GM12878 (cell line): ENCODE measurements around the gene NTRK3. TPM values are rescaled to one million over a fixed set of nuclear protein-coding genes. Genes with fewer than 3 reads are reported as not detected.

ENCODE experiments used
- ATAC-seq: fragments of 200-7000 bp; cut with Tn5 transposase; 3 replicates; pipeline ENCODE4 v1.9.1; 2020; ENCODE audit warnings: mild to moderate bottlenecking, moderate library complexity
- BruUV-seq: library from RNA; stranded (reverse); fragments of 400-500 nt; replicated peaks from 2 replicates; lab custom pipeline; 2021; lab: Mats Ljungman, UMichigan
- CTCF ChIA-PET: fragments of 300-600 bp; sonication (Branson Sonifier 250); formaldehyde crosslinking; extraction: SDS; loops from one replicate; lab custom pipeline; 2021; ENCODE audit warnings: inconsistent platforms; lab: Yijun Ruan, JAX
- POLR2A ChIA-PET: fragments of 350-600 bp; formaldehyde crosslinking; extraction: SDS; loops from one replicate; lab custom pipeline; 2021; ENCODE audit warnings: inconsistent platforms; lab: Charles Lee
- RAD21 ChIA-PET: fragments of 300-600 bp; sonication (Branson Sonifier 250); formaldehyde crosslinking; loops from one replicate; lab custom pipeline; 2023; ENCODE audit warnings: antibody characterized with exemption; ENCODE audit not compliant: unreplicated experiment; lab: Charles Lee
- SMC1A ChIA-PET: fragments of 300-600 bp; sonication (Branson Sonifier 250); formaldehyde crosslinking; loops from one replicate; lab custom pipeline; 2023; ENCODE audit not compliant: unreplicated experiment, uncharacterized antibody; lab: Charles Lee
- DNase-seq: peaks from one replicate; pipeline ENCODE4 v3.0.0-alpha.2; 2011; ENCODE audit warnings: low read depth, low spot score
- FAIRE-seq: peaks from 3 replicates; lab custom pipeline; 2011; peaks lifted over from hg19 to GRCh38; lab: Jason Lieb, UNC
- H2AFZ ChIP-seq: 2 replicates; pipeline ENCODE4 v1.6.0; 2011; ENCODE audit warnings: low read depth, low read length, control low read depth; ENCODE audit not compliant: control insufficient read depth
- H3K27ac ChIP-seq: 2 replicates; pipeline ENCODE4 v1.5.1; 2011; ENCODE audit warnings: control low read depth; ENCODE audit not compliant: control insufficient read depth, insufficient read depth
- H3K27me3 ChIP-seq, 2 experiments: replicated peaks in 1 of 2; 2 replicates each; pipeline versions ENCODE4 v1.6.0 to v1.6.1; 2011; ENCODE audit warnings: low read length in 1 of 2; ENCODE audit not compliant: control insufficient read depth in 2 of 2, insufficient read depth in 2 of 2
- H3K36me3 ChIP-seq, 2 experiments: 2 replicates each; pipeline ENCODE4 v1.5.1; 2011; ENCODE audit warnings: low read length in 1 of 2; ENCODE audit not compliant: control insufficient read depth in 2 of 2, insufficient read depth in 2 of 2
- H3K4me1 ChIP-seq: 2 replicates; pipeline ENCODE4 v1.6.1; 2011; ENCODE audit warnings: mild to moderate bottlenecking, low read length, moderate library complexity, mixed read lengths; ENCODE audit not compliant: control insufficient read depth, insufficient read depth
- H3K4me2 ChIP-seq: 2 replicates; pipeline ENCODE4 v1.6.0; 2011; ENCODE audit warnings: control low read depth; ENCODE audit not compliant: control insufficient read depth, insufficient read depth
- H3K4me3 ChIP-seq: fragments of 200-600 bp; sonication (generic); 2 replicates; pipeline ENCODE4 v1.5.1; 2016
- H3K79me2 ChIP-seq: 2 replicates; pipeline ENCODE4 v1.6.0; 2011; ENCODE audit warnings: low read length; ENCODE audit not compliant: control insufficient read depth, insufficient read depth
- H3K9ac ChIP-seq: 2 replicates; pipeline ENCODE4 v1.8.0; 2011; ENCODE audit warnings: low read length, control low read depth, mixed read lengths; ENCODE audit not compliant: control insufficient read depth, insufficient read depth
- H3K9me3 ChIP-seq: replicated peaks from 3 replicates; pipeline ENCODE4 v1.5.1; 2011; ENCODE audit warnings: mild to moderate bottlenecking, low read length; ENCODE audit not compliant: control insufficient read depth, insufficient read depth
- H4K20me1 ChIP-seq: 2 replicates; pipeline ENCODE4 v1.6.0; 2011; ENCODE audit not compliant: control insufficient read depth, insufficient read depth
- ASH2L ChIP-seq: fragments of 300-600, 200-600 bp; sonication (generic); IDR thresholded peaks from 2 replicates; pipeline ENCODE4 v1.6.1; 2017; ENCODE audit warnings: low read depth, mild to moderate bottlenecking, borderline replicate concordance
- BRCA1 ChIP-seq: IDR thresholded peaks from 2 replicates; pipeline ENCODE4 v1.6.1; 2011; ENCODE audit warnings: low read depth, low read length, improper control_type of control experiment
- CUX1 ChIP-seq: IDR thresholded peaks from 2 replicates; pipeline ENCODE4 v1.6.1; 2012; ENCODE audit warnings: improper control_type of control experiment, low read depth, low read length; ENCODE audit not compliant: insufficient replicate concordance
- EGR1 ChIP-seq, 2 experiments: IDR thresholded peaks; 1 replicate in 1 of 2; 2 replicates in 1 of 2; pipeline ENCODE4 v1.6.1; 2011 to 2012; ENCODE audit warnings: low read depth in 2 of 2, low read length in 2 of 2, borderline replicate concordance in 1 of 2, mild to moderate bottlenecking in 1 of 2, moderate library complexity in 1 of 2
- HSF1 ChIP-seq: fragments of 150-350 bp; IDR thresholded peaks from 2 replicates; pipeline ENCODE4 v1.6.1; 2014; ENCODE audit warnings: mild to moderate bottlenecking, low read depth, low read length
- MXI1 ChIP-seq: fragments of 150-350 bp; IDR thresholded peaks from 2 replicates; pipeline ENCODE4 v1.6.1; 2011; ENCODE audit warnings: low read depth, mild to moderate bottlenecking, inconsistent platforms, low read length, improper control_type of control experiment
- RB1 ChIP-seq: fragments of 450-650 bp; formaldehyde crosslinking; IDR thresholded peaks from 2 replicates; pipeline ENCODE4 v1.6.1; 2017; ENCODE audit warnings: mild to moderate bottlenecking, borderline replicate concordance
- TCF12 ChIP-seq: IDR thresholded peaks from 2 replicates; pipeline ENCODE4 v1.6.1; 2011; ENCODE audit warnings: low read depth, mild to moderate bottlenecking, low read length
- WGBS: methylation state at CpG from one replicate; pipeline ENCODE4 v1.1.6; 2016; ENCODE audit warnings: low lambda C conversion rate; ENCODE audit not compliant: insufficient replicate concordance, insufficient coverage; ENCODE audit errors: missing lambda C conversion rate; 5-methylcytosine and 5-hydroxymethylcytosine counted together
- in situ Hi-C: fragments of 300-500 bp; cut with MboI; formaldehyde crosslinking; loops from 9 replicates; pipeline ENCODE4 v1.14.3; 2018; ENCODE audit warnings: mixed read lengths
- intact Hi-C: fragments of 100-400 bp; cut with micrococcal nuclease; formaldehyde crosslinking; loops from one replicate; pipeline ENCODE4 v1.14.2; 2022; ENCODE audit not compliant: unreplicated experiment
- polyA plus RNA-seq, 11 experiments: library from polyadenylated mRNA; depleted of rRNA in 4 of 11; unstranded in 6 of 11; stranded (reverse) in 5 of 11; fragments of >200 nt; fragmentation: Nextera tagmentation in 4 of 11; fragmentation: Illumina TruSeq in 1 of 11; extraction: Ambion mirVana in 4 of 11; extraction: Trizol in 1 of 11; gene quantifications; 1 replicate in 1 of 11; 2 replicates in 10 of 11; pipeline versions ENCODE4 v1.2.1 to v1.2.3, GENCODE V29; 2011 to 2016; ENCODE audit warnings: inconsistent platforms in 2 of 11, missing spikeins in 2 of 11, low read depth in 1 of 11
- total RNA-seq, 4 experiments: library from RNA; depleted of rRNA in 3 of 4; stranded (reverse); fragments of >200 nt in 3 of 4; fragmentation: Illumina TruSeq in 1 of 4; extraction: Trizol in 1 of 4; gene quantifications; 2 replicates each; pipeline versions ENCODE4 v1.2.1 to v1.2.3, GENCODE V29; 2013 to 2021

Gene NTRK3
- total and polyA plus RNA-seq, 10 of the 15 experiments (the other 5 are each of a cell fraction or from before 2014, with no cell fraction given), result not detected

- TF ChIP-seq CUX1, result no peak
- TF ChIP-seq TCF12, result no peak
- TF ChIP-seq HSF1, result no peak
Measured at GRCh38 chr15:87910301-87910700, 346.2 kb downstream of the NTRK3 start (continued).

- no peak overlapping the region for H3K9ac ChIP-seq
- 19% methylated on average over 8 of the region's 8 CpGs for WGBS
- H3K79me2 ChIP-seq, result no peaks in the 10 kb centered on the region
- in situ Hi-C loops, result no loop called here
- no peak overlapping the region for H3K4me2 ChIP-seq
- H2AFZ ChIP-seq, result no peak overlapping the region
- SMC1A ChIA-PET, result no interaction called here
- no peaks in the 10 kb centered on the region for H3K36me3 ChIP-seq
- TF ChIP-seq RB1 (no peak), ASH2L (no peak), MXI1 (no peak), EGR1 (IDR thresholded peaks at IDR 0.05; ENCODE audit: borderline replicate concordance in 1 of 2, low read depth in 2 of 2, low read length in 2 of 2) (no peak), BRCA1 (no peak)
- no peak overlapping the region for H3K4me3 ChIP-seq
- no peaks in the 10 kb centered on the region for H3K27me3 ChIP-seq
- FAIRE-seq (no peak), ATAC-seq (no peak), DNase-seq (no peak)
- POLR2A ChIA-PET, result no interaction called here
- no peaks in the 10 kb centered on the region for H3K4me1 ChIP-seq
- no peaks in the 10 kb centered on the region for H4K20me1 ChIP-seq
- intact Hi-C loops, result no loop called here
- BruUV-seq, result no TSS peak
- no peaks in the 10 kb centered on the region for H3K9me3 ChIP-seq
- H3K27ac ChIP-seq, result no peak overlapping the region
- CTCF ChIA-PET, result no interaction called here
- RAD21 ChIA-PET, result no interaction called here
Measured at GRCh38 chr15:87907676-87908446, 348.7 kb downstream of the NTRK3 start.
